HK-2 (cell line): ENCODE measurements around the gene L1TD1.
"Not testable (repeated sequence)": the region's sequence is repeated elsewhere in the genome, so short reads cannot be mapped to it uniquely, and the experiment has no call there.

Experiments
- DNase-seq: peaks from one replicate; pipeline ENCODE4 v3.0.0-alpha.2; 2018; ENCODE audit not compliant: unreplicated experiment

Gene L1TD1

GRCh38 chr1:62194651-62195544, at the start of gene L1TD1:
Gene L1TD1 (plus strand): TSS chr1:62194849. CDS start chr1:62206629, 11,780 bp downstream.
- DNase-seq: no peak

- no peak for DNase-seq
Measured at GRCh38 chr1:62159940-62160348, 34.7 kb upstream of the L1TD1 start.

GRCh38 chr1:62161711-62162110, 32.9 kb upstream of the L1TD1 start:
- DNase-seq: no peak

GRCh38 chr1:62170380-62170779, 24.3 kb upstream of the L1TD1 start:
- DNase-seq: not testable (repeated sequence)

- DNase-seq: peak; percentile 18
Measured at GRCh38 chr1:62175568-62176179, 19.0 kb upstream of the L1TD1 start.

GRCh38 chr1:62176597-62177312, 17.9 kb upstream of the L1TD1 start:
- no peak for DNase-seq

- no peak for DNase-seq
Measured at GRCh38 chr1:62177621-62178020, 17.0 kb upstream of the L1TD1 start.

- DNase-seq: no peak
Measured at GRCh38 chr1:62178372-62178771, 16.3 kb upstream of the L1TD1 start.

- not testable (repeated sequence) for DNase-seq
Measured at GRCh38 chr1:62180054-62180453, 14.6 kb upstream of the L1TD1 start.

GRCh38 chr1:62180639-62181038, 14.0 kb upstream of the L1TD1 start:
- no peak for DNase-seq

GRCh38 chr1:62181532-62181931, 13.1 kb upstream of the L1TD1 start:
- no peak for DNase-seq

GRCh38 chr1:62182157-62182556, 12.5 kb upstream of the L1TD1 start:
- DNase-seq: not testable (repeated sequence)

GRCh38 chr1:62183164-62184020, 11.3 kb upstream of the L1TD1 start:
- DNase-seq: not testable (repeated sequence)

GRCh38 chr1:62184336-62184735, 10.3 kb upstream of the L1TD1 start:
- no peak for DNase-seq

- not testable (repeated sequence) for DNase-seq
Measured at GRCh38 chr1:62185233-62185632, 9.4 kb upstream of the L1TD1 start.

- no peak for DNase-seq
Measured at GRCh38 chr1:62185677-62186076, 9.0 kb upstream of the L1TD1 start.

- DNase-seq: no peak
Measured at GRCh38 chr1:62187548-62187947, 7.1 kb upstream of the L1TD1 start.

- DNase-seq: no peak
Measured at GRCh38 chr1:62188111-62188510, 6.5 kb upstream of the L1TD1 start.

GRCh38 chr1:62196086-62196690, 1.5 kb downstream of the L1TD1 start:
- DNase-seq: no peak

GRCh38 chr1:62198069-62198780, 3.6 kb downstream of the L1TD1 start:
- no peak for DNase-seq

- no peak for DNase-seq
Measured at GRCh38 chr1:62198781-62199125, 4.1 kb downstream of the L1TD1 start.
